T-helper 1 cell (primary cell): Measurements from ENCODE around the gene S100A7A.

Experiments used
- DNase-seq, 5 donors: peaks; one replicate each; pipeline ENCODE4 v3.0.0-alpha.2; 2012 to 2020

S100A7A gene

GRCh38 chr1:153465811-153466636 is 49.7 kb downstream of the S100A7A start:
- DNase-seq: peak; percentile 25 to 50 (median 39)

- DNase-seq: no peak
These were observed 50.6 kb downstream of the S100A7A start for GRCh38 chr1:153466908-153467307.

- no peak for DNase-seq
These were observed 54.4 kb downstream of the S100A7A start for GRCh38 chr1:153470707-153471106.
